GM06990 (cell line): ENCODE results near the gene CKAP4.
A peak's percentile ranks its signal among the peaks of the same experiment; 100 is the strongest.

Experiments used
- DNase-seq: peaks from one replicate; pipeline ENCODE4 v3.0.0-alpha.2; 2011; ENCODE audit not compliant: insufficient read length; ENCODE audit errors: extremely low read depth
- H3K27me3 ChIP-seq: replicated peaks from 2 replicates; pipeline ENCODE4 v1.6.0; 2011; ENCODE audit warnings: low read length; ENCODE audit not compliant: control insufficient read depth, insufficient read depth
- H3K36me3 ChIP-seq: 2 replicates; pipeline ENCODE4 v1.5.1; 2011; ENCODE audit warnings: low read length; ENCODE audit not compliant: control insufficient read depth, insufficient read depth
- H3K4me3 ChIP-seq: replicated peaks from 2 replicates; pipeline ENCODE4 v1.5.1; 2011; ENCODE audit warnings: low read depth, mild to moderate bottlenecking, control low read depth, low read length
- CTCF ChIP-seq: IDR thresholded peaks from 2 replicates; pipeline ENCODE4 v1.5.1; 2011; ENCODE audit warnings: low read length, control low read depth, mild to moderate bottlenecking, inconsistent platforms; ENCODE audit not compliant: insufficient read depth, poor library complexity, severe bottlenecking

CKAP4 gene

GRCh38 chr12:106285982-106286381, 38.2 kb upstream of the CKAP4 start:
- Histone ChIP-seq H3K4me3 (no peak overlapping the region), H3K27me3 (no peaks in the 10 kb centered on the region; the same call in none of the 2 replicates), H3K36me3 (no peaks in the 10 kb centered on the region)
- no peak for DNase-seq
- no peak for TF ChIP-seq CTCF

GRCh38 chr12:106284358-106285105, 36.7 kb upstream of the CKAP4 start:
- TF ChIP-seq CTCF, result no peak
- Histone ChIP-seq H3K27me3 (no peaks in the 10 kb centered on the region; the same call in none of the 2 replicates), H3K4me3 (no peak overlapping the region), H3K36me3 (no peaks in the 10 kb centered on the region)
- no peak for DNase-seq

GRCh38 chr12:106282457-106283097, 34.8 kb upstream of the CKAP4 start:
- H3K27me3 ChIP-seq, result no peaks in the 10 kb centered on the region; the same call in none of the 2 replicates
- TF ChIP-seq CTCF, result peak; percentile 62
- no peak overlapping the region for H3K4me3 ChIP-seq
- no peak for DNase-seq
- no peaks in the 10 kb centered on the region for H3K36me3 ChIP-seq

GRCh38 chr12:106281804-106282203, 34.0 kb upstream of the CKAP4 start:
- Histone ChIP-seq H3K27me3 (no peaks in the 10 kb centered on the region; the same call in none of the 2 replicates), H3K4me3 (no peak overlapping the region), H3K36me3 (no peaks in the 10 kb centered on the region)
- no peak for TF ChIP-seq CTCF
- no peak for DNase-seq

GRCh38 chr12:106281056-106281782, 33.4 kb upstream of the CKAP4 start:
- no peak for DNase-seq
- no peak for TF ChIP-seq CTCF
- H3K27me3 ChIP-seq, result no peaks in the 10 kb centered on the region; the same call in none of the 2 replicates

More at GRCh38 chr12:106281056-106281782, 33.4 kb upstream of the CKAP4 start:
- Histone ChIP-seq H3K36me3 (no peaks in the 10 kb centered on the region), H3K4me3 (no peak overlapping the region)
